ENCODE results near the gene AJAP1.

GRCh38 chr1:4713669-4714068 is 59.3 kb downstream of the AJAP1 start:
- no peak for TF ChIP-seq ZFP30 (CRISPR knock-in tag; IDR thresholded peaks at IDR 0.05)
- TF ChIP-seq, protein P1, sequence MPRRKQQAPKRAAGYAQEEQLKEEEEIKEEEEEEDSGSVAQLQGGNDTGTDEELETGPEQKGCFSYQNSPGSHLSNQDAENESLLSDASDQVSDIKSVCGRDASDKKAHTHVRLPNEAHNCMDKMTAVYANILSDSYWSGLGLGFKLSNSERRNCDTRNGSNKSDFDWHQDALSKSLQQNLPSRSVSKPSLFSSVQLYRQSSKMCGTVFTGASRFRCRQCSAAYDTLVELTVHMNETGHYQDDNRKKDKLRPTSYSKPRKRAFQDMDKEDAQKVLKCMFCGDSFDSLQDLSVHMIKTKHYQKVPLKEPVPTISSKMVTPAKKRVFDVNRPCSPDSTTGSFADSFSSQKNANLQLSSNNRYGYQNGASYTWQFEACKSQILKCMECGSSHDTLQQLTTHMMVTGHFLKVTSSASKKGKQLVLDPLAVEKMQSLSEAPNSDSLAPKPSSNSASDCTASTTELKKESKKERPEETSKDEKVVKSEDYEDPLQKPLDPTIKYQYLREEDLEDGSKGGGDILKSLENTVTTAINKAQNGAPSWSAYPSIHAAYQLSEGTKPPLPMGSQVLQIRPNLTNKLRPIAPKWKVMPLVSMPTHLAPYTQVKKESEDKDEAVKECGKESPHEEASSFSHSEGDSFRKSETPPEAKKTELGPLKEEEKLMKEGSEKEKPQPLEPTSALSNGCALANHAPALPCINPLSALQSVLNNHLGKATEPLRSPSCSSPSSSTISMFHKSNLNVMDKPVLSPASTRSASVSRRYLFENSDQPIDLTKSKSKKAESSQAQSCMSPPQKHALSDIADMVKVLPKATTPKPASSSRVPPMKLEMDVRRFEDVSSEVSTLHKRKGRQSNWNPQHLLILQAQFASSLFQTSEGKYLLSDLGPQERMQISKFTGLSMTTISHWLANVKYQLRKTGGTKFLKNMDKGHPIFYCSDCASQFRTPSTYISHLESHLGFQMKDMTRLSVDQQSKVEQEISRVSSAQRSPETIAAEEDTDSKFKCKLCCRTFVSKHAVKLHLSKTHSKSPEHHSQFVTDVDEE (CRISPR knock-in tag; IDR thresholded peaks at IDR 0.05): no peak
- TF ChIP-seq TCF4 (CRISPR knock-in tag; IDR thresholded peaks at IDR 0.05; ENCODE audit: borderline replicate concordance): no peak
- TF ChIP-seq CREB5 (CRISPR knock-in tag; IDR thresholded peaks at IDR 0.05; ENCODE audit: low read depth): no peak
- no peak for TF ChIP-seq RARB (CRISPR knock-in tag; IDR thresholded peaks at IDR 0.05)
- no peak for TF ChIP-seq CSDC2 (CRISPR knock-in tag; IDR thresholded peaks at IDR 0.05)
- no peak for TF ChIP-seq GLIS3 (CRISPR knock-in tag; IDR thresholded peaks at IDR 0.05)
- no peak for TF ChIP-seq SNAI2 (CRISPR knock-in tag; IDR thresholded peaks at IDR 0.05)
- TF ChIP-seq ISL1 (CRISPR knock-in tag; IDR thresholded peaks at IDR 0.05): no peak
- no peak for TF ChIP-seq ZNF8 (CRISPR knock-in tag; IDR thresholded peaks at IDR 0.05)
